Calu3 (cell line): ENCODE data around the gene ABCE1. TPM values are rescaled to one million over a fixed set of nuclear protein-coding genes. Genes with fewer than 3 reads are reported as not detected.

ENCODE experiments used
- BruUV-seq: library from RNA; stranded (reverse); fragments of 400-500 nt; replicated peaks from 2 replicates; lab custom pipeline; 2021; lab: Mats Ljungman, UMichigan
- CTCF ChIA-PET: fragments of 300-600 bp; sonication (Branson Sonifier 250); formaldehyde crosslinking; loops from one replicate; lab custom pipeline; 2022; ENCODE audit warnings: antibody characterized with exemption; lab: Charles Lee
- DNase-seq: peaks from one replicate; pipeline ENCODE4 v3.0.0; 2022
- H3K27ac Mint-ChIP-seq: one replicate; pipeline ENCODE4 v1.8.0; 2022; ENCODE audit warnings: mixed read lengths; ENCODE audit not compliant: unreplicated experiment
- H3K27me3 Mint-ChIP-seq: one replicate; pipeline ENCODE4 v1.8.0; 2022; ENCODE audit warnings: mixed read lengths; ENCODE audit not compliant: unreplicated experiment
- H3K36me3 Mint-ChIP-seq: one replicate; pipeline ENCODE4 v1.8.0; 2022; ENCODE audit warnings: mild to moderate bottlenecking, moderate library complexity, mixed read lengths; ENCODE audit not compliant: insufficient read depth, unreplicated experiment
- H3K4me1 Mint-ChIP-seq: one replicate; pipeline ENCODE4 v1.8.0; 2022; ENCODE audit warnings: mild to moderate bottlenecking, low read depth, mixed read lengths; ENCODE audit not compliant: unreplicated experiment
- H3K4me3 Mint-ChIP-seq: one replicate; pipeline ENCODE4 v1.8.0; 2022; ENCODE audit warnings: mild to moderate bottlenecking, low read depth, moderate library complexity, mixed read lengths; ENCODE audit not compliant: unreplicated experiment
- H3K9me3 Mint-ChIP-seq: one replicate; pipeline ENCODE4 v1.8.0; 2022; ENCODE audit warnings: low read depth, mixed read lengths; ENCODE audit not compliant: unreplicated experiment
- CTCF ChIP-seq: fragments of 200-600 bp; IDR thresholded peaks from one replicate; pipeline ENCODE4 v1.8.0; 2022; ENCODE audit warnings: antibody characterized with exemption; ENCODE audit not compliant: unreplicated experiment
- intact Hi-C: fragments of 100-400 bp; cut with micrococcal nuclease; formaldehyde crosslinking; loops from one replicate; pipeline ENCODE4 v1.10.0; 2022; ENCODE audit not compliant: unreplicated experiment
- total RNA-seq: library from RNA; stranded (reverse); gene quantifications from 2 replicates; pipeline ENCODE4 v1.2.3, GENCODE V29; 2022

The ABCE1 gene
- total RNA-seq, 1 experiment from 2014 or later = 67.4 TPM

DNA sequence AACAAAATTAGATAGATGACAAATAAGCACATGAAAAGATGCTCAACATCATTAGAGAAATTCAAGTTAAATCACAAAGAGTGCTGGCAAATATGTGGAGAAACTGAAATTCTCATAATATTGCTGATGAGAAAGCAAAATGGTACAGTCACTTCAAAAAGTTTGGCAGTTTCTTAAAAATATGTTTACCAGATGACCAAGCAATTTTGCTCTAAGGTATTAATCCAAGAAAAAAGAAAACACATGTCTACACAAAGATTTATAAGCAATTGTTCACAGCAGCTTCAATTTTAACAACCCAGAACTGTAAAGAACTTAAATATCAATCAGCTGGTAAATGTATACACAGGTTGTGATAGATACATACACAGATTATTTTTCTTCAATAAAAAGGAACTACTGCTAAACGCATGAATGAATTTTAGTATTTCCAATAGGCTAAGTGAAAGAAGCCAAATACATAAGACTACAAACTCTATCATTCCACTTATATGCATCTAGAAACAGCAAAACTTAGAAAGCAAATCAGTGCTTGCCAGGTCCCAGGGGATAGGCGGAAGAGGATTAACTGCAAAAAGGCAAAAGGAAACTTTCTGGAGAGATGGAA lies 70.6 kb downstream of the ABCE1 start:
- H3K9me3 Mint-ChIP-seq = no peaks in the 10 kb centered on the region

GRCh38 chr4:145170223-145170622 lies 72.1 kb downstream of the ABCE1 start:
- intact Hi-C loops = no loop called here
- CTCF ChIA-PET = no interaction called here
- BruUV-seq = no TSS peak

More for the DNA sequence above, 70.6 kb downstream of the ABCE1 start:
- peak overlapping the region; percentile 60 for H3K27ac Mint-ChIP-seq
- H3K4me3 Mint-ChIP-seq = no peak overlapping the region
- CTCF ChIA-PET = no interaction called here
- no TSS peak for BruUV-seq
- TF ChIP-seq CTCF = no peak
- DNase-seq = no peak
- H3K27me3 Mint-ChIP-seq = no peaks in the 10 kb centered on the region
- intact Hi-C loops = no loop called here
- H3K4me1 Mint-ChIP-seq = no peaks in the 10 kb centered on the region
- H3K36me3 Mint-ChIP-seq = peaks cover 31% of the 10 kb centered on the region

GRCh38 chr4:145171911-145172310 lies 73.8 kb downstream of the ABCE1 start:
- peak overlapping the region; percentile 35 for H3K27ac Mint-ChIP-seq
- no TSS peak for BruUV-seq
- CTCF ChIA-PET = no interaction called here
- no peaks in the 10 kb centered on the region for H3K9me3 Mint-ChIP-seq
- no peak for TF ChIP-seq CTCF
- no peaks in the 10 kb centered on the region for H3K27me3 Mint-ChIP-seq
- H3K36me3 Mint-ChIP-seq = peaks cover 40% of the 10 kb centered on the region
- no peaks in the 10 kb centered on the region for H3K4me1 Mint-ChIP-seq
- intact Hi-C loops = no loop called here
- DNase-seq = no peak
- no peak overlapping the region for H3K4me3 Mint-ChIP-seq

More at GRCh38 chr4:145170223-145170622, 72.1 kb downstream of the ABCE1 start:
- H3K9me3 Mint-ChIP-seq = no peaks in the 10 kb centered on the region
- H3K27ac Mint-ChIP-seq = no peak overlapping the region
- H3K4me3 Mint-ChIP-seq = no peak overlapping the region
- DNase-seq = no peak
- H3K27me3 Mint-ChIP-seq = no peaks in the 10 kb centered on the region
- H3K36me3 Mint-ChIP-seq = peaks cover 44% of the 10 kb centered on the region
- TF ChIP-seq CTCF = no peak
- H3K4me1 Mint-ChIP-seq = no peaks in the 10 kb centered on the region

GRCh38 chr4:145176641-145177432 lies 78.7 kb downstream of the ABCE1 start:
- no peaks in the 10 kb centered on the region for H3K9me3 Mint-ChIP-seq
- DNase-seq = no peak
- H3K4me3 Mint-ChIP-seq = peak overlapping the region; percentile 80
- BruUV-seq = no TSS peak
- H3K4me1 Mint-ChIP-seq = peaks cover 6% of the 10 kb centered on the region
- peaks cover 60% of the 10 kb centered on the region for H3K36me3 Mint-ChIP-seq
- CTCF ChIA-PET = no interaction called here
- intact Hi-C loops = no loop called here
- peak overlapping the region; percentile 81 for H3K27ac Mint-ChIP-seq
- no peaks in the 10 kb centered on the region for H3K27me3 Mint-ChIP-seq
- TF ChIP-seq CTCF = no peak
